Hypothalamus (tissue), 51 donors: ENCODE data around the gene EFNA5.
"Not testable (repeated sequence)": the region's sequence is repeated elsewhere in the genome, so short reads cannot be mapped to it uniquely, and the experiment has no call there.

Experiments used
- DNase-seq, 51 donors: peaks; one replicate each; lab custom pipeline; 2025; lab: John Stamatoyannopoulos, UW

EFNA5 gene

GRCh38 chr5:107502676-107503060, 168.1 kb downstream of the EFNA5 start:
- no peak for DNase-seq

- no peak for DNase-seq
Observed at GRCh38 chr5:107501965-107502675, 168.6 kb downstream of the EFNA5 start.

- no peak for DNase-seq
Observed at GRCh38 chr5:107500840-107501239, 169.9 kb downstream of the EFNA5 start.

GRCh38 chr5:107500347-107500746, 170.4 kb downstream of the EFNA5 start:
- DNase-seq = no peak

- DNase-seq = no peak
Observed at GRCh38 chr5:107499776-107500175, 171.0 kb downstream of the EFNA5 start.

- DNase-seq = no peak
Observed at GRCh38 chr5:107499237-107499636, 171.5 kb downstream of the EFNA5 start.

GRCh38 chr5:107496466-107496865, 174.3 kb downstream of the EFNA5 start:
- DNase-seq = no peak

- not testable (repeated sequence) for DNase-seq
Observed at GRCh38 chr5:107494129-107494528, 176.6 kb downstream of the EFNA5 start.

GRCh38 chr5:107487056-107487542, 183.6 kb downstream of the EFNA5 start:
- DNase-seq = no peak

- DNase-seq = no peak
Observed at GRCh38 chr5:107486489-107486888, 184.2 kb downstream of the EFNA5 start.

GRCh38 chr5:107485184-107485583, 185.6 kb downstream of the EFNA5 start:
- no peak for DNase-seq

- no peak for DNase-seq
Observed at GRCh38 chr5:107484281-107484680, 186.5 kb downstream of the EFNA5 start.

GRCh38 chr5:107483231-107484024, 187.3 kb downstream of the EFNA5 start:
- DNase-seq = no peak

GRCh38 chr5:107478068-107478641, 192.6 kb downstream of the EFNA5 start:
- no peak for DNase-seq

GRCh38 chr5:107477492-107477891, 193.2 kb downstream of the EFNA5 start:
- no peak for DNase-seq

- DNase-seq = no peak
Observed at GRCh38 chr5:107476783-107477182, 194.0 kb downstream of the EFNA5 start.

GRCh38 chr5:107474716-107475489, 195.8 kb downstream of the EFNA5 start:
- no peak for DNase-seq

- no peak for DNase-seq
Observed at GRCh38 chr5:107474361-107474715, 196.4 kb downstream of the EFNA5 start.

- DNase-seq = no peak
Observed at GRCh38 chr5:107472620-107473064, 198.1 kb downstream of the EFNA5 start.

- no peak for DNase-seq
Observed at GRCh38 chr5:107470295-107470582, 200.5 kb downstream of the EFNA5 start.
